Central memory CD8-positive, alpha-beta T cell (primary cell): ENCODE measurements around the gene ATP1B4.

Experiments used
- ATAC-seq: fragments of 150-1000 bp; cut with Tn5 transposase; replicated peaks from 2 replicates; pipeline ENCODE4 v1.10.0; 2022; ENCODE audit warnings: mild to moderate bottlenecking, moderate FRiP score, moderate number of reproducible peaks; ENCODE audit not compliant: poor library complexity, severe bottlenecking; ENCODE audit errors: extremely low read depth
- DNase-seq, 2 donors: peaks; one replicate each; pipeline ENCODE4 v3.0.0; 2021; ENCODE audit warnings: low spot score in 2 of 2
- H3K27ac Mint-ChIP-seq: one replicate; pipeline ENCODE4 v1.8.0; 2022; ENCODE audit warnings: low read depth, mild to moderate bottlenecking, moderate library complexity, mixed read lengths
- H3K27me3 Mint-ChIP-seq: one replicate; pipeline ENCODE4 v1.8.0; 2022; ENCODE audit warnings: mixed read lengths
- H3K36me3 Mint-ChIP-seq: one replicate; pipeline ENCODE4 v1.8.0; 2022; ENCODE audit warnings: mild to moderate bottlenecking, moderate library complexity, mixed read lengths; ENCODE audit not compliant: insufficient read depth
- H3K4me1 Mint-ChIP-seq: one replicate; pipeline ENCODE4 v1.8.0; 2022; ENCODE audit warnings: mixed read lengths
- H3K4me3 Mint-ChIP-seq: one replicate; pipeline ENCODE4 v1.8.0; 2022; ENCODE audit warnings: mild to moderate bottlenecking, moderate library complexity, mixed read lengths
- H3K9me3 Mint-ChIP-seq: one replicate; pipeline ENCODE4 v1.8.0; 2022; ENCODE audit warnings: mixed read lengths

The ATP1B4 gene

DNA sequence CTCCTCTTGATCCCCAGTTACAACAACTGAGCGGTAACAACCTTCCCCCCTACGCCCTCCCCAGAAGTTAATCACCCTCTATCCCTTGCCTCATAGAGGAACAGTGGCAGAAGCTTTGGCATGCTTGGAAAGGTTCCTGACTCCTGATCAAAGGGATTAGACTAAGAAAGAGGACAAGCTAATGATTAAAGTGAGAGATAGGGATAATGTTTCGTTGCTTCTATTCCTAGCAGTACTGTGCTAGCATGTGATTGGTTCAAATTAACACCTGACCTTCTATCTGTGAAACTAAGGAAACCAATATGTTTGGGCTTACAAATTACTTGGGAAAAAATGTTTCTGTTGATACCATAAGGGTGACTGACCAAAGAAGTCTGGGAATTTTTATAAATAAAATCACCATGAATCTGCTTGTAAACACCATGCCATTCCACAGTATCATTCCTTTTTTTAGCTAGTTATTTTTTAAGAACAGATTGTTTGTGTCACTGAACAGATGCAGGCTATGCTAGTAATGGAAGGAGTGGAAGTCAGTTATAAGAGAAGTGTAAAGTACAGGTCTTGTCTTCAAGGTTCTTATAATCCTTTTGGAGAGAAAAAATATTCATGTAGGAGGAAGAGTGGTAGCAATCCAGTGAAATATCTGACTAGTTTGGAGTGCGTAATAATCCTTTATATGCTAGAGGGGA is 11.3 kb upstream of the ATP1B4 start:
- H3K9me3 Mint-ChIP-seq: no peaks in the 10 kb centered on the region
- H3K27me3 Mint-ChIP-seq: no peaks in the 10 kb centered on the region
- no peaks in the 10 kb centered on the region for H3K4me1 Mint-ChIP-seq
- H3K4me3 Mint-ChIP-seq: no peak overlapping the region
- no peaks in the 10 kb centered on the region for H3K36me3 Mint-ChIP-seq
- DNase-seq: no peak
- no peak for ATAC-seq
- no peak overlapping the region for H3K27ac Mint-ChIP-seq

- H3K4me1 Mint-ChIP-seq: no peaks in the 10 kb centered on the region
- no peak overlapping the region for H3K27ac Mint-ChIP-seq
- DNase-seq: no peak
- no peaks in the 10 kb centered on the region for H3K9me3 Mint-ChIP-seq
- ATAC-seq: no peak
- H3K27me3 Mint-ChIP-seq: peaks cover 9% of the 10 kb centered on the region
- no peaks in the 10 kb centered on the region for H3K36me3 Mint-ChIP-seq
- no peak overlapping the region for H3K4me3 Mint-ChIP-seq
Observed at GRCh38 chrX:120356084-120356483, 5.8 kb upstream of the ATP1B4 start.

DNA sequence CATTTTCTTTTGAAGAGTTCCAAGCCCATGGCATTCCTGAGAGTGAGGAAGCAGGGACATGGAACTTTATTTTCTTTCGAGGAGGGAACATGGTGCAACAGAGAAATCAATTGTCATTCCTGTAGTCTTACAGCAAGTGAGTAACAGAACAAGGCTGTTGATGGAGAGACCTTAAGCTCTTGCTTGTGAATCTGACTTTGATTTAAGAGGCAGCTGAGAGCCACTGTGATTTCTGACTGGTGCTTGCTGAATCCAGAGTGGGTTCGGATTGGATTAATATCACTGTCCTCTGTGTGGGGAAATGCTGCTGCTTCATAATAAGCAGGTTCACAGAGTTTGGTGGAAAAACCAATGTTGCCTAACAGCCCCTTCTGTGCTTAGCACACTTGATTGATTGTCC is 4.7 kb upstream of the ATP1B4 start:
- Mint-ChIP-seq H3K27me3 (peaks cover 9% of the 10 kb centered on the region), H3K4me1 (no peaks in the 10 kb centered on the region), H3K4me3 (no peak overlapping the region), H3K36me3 (no peaks in the 10 kb centered on the region), H3K9me3 (no peaks in the 10 kb centered on the region), H3K27ac (no peak overlapping the region)
- ATAC-seq: no peak
- no peak for DNase-seq

GRCh38 chrX:120358737-120359456 is 3.0 kb upstream of the ATP1B4 start:
- Mint-ChIP-seq H3K4me1 (no peaks in the 10 kb centered on the region), H3K36me3 (no peaks in the 10 kb centered on the region), H3K27me3 (peaks cover 9% of the 10 kb centered on the region), H3K27ac (no peak overlapping the region), H3K4me3 (no peak overlapping the region), H3K9me3 (no peaks in the 10 kb centered on the region)
- DNase-seq: no peak
- ATAC-seq: no peak

DNA sequence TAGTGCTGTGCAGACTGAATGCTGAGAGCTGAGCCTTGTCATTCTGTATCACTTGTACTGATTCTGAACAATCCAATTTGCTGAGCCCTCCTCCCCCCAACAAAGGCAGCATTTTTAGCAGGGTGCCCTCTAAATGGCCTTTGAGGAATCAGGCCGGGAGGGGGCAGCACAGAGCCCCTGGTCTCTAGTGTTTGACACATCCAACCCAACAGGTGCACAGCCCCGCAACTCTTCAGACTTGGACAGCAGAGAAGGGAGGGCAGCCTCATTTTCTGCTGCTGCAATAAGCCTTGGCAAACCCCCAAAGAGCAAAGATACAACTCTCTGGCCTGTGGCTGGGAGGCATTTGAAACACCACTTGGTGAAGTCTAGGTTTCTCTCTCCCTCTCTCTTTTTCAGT is 3.4 kb downstream of the ATP1B4 start:
- Mint-ChIP-seq H3K4me1 (no peaks in the 10 kb centered on the region), H3K4me3 (no peak overlapping the region), H3K27me3 (peaks cover 3% of the 10 kb centered on the region), H3K27ac (no peak overlapping the region), H3K36me3 (peaks cover under 1% of the 10 kb centered on the region), H3K9me3 (no peaks in the 10 kb centered on the region)
- ATAC-seq (no peak), DNase-seq (peak; percentile 10 to 15)

GRCh38 chrX:120365968-120366367 is 4.1 kb downstream of the ATP1B4 start:
- DNase-seq: no peak

GRCh38 chrX:120366794-120367193 is 4.9 kb downstream of the ATP1B4 start:
- no peak for ATAC-seq
- Mint-ChIP-seq H3K4me3 (no peak overlapping the region), H3K4me1 (no peaks in the 10 kb centered on the region), H3K36me3 (peaks cover 2% of the 10 kb centered on the region), H3K27me3 (no peaks in the 10 kb centered on the region), H3K9me3 (no peaks in the 10 kb centered on the region), H3K27ac (no peak overlapping the region)
- DNase-seq: no peak

More at GRCh38 chrX:120365968-120366367, 4.1 kb downstream of the ATP1B4 start:
- Mint-ChIP-seq H3K4me3 (no peak overlapping the region), H3K27ac (no peak overlapping the region), H3K27me3 (no peaks in the 10 kb centered on the region), H3K36me3 (peaks cover 2% of the 10 kb centered on the region), H3K9me3 (no peaks in the 10 kb centered on the region), H3K4me1 (no peaks in the 10 kb centered on the region)
- no peak for ATAC-seq

GRCh38 chrX:120367402-120368109 is 5.7 kb downstream of the ATP1B4 start:
- DNase-seq: no peak
- Mint-ChIP-seq H3K9me3 (no peaks in the 10 kb centered on the region), H3K4me1 (no peaks in the 10 kb centered on the region), H3K36me3 (peaks cover 2% of the 10 kb centered on the region), H3K4me3 (no peak overlapping the region), H3K27me3 (no peaks in the 10 kb centered on the region), H3K27ac (no peak overlapping the region)
- ATAC-seq: no peak

- peaks cover 2% of the 10 kb centered on the region for H3K36me3 Mint-ChIP-seq
- H3K4me3 Mint-ChIP-seq: no peak overlapping the region
- H3K27ac Mint-ChIP-seq: no peak overlapping the region
- H3K27me3 Mint-ChIP-seq: no peaks in the 10 kb centered on the region
- ATAC-seq (no peak), DNase-seq (no peak)
- H3K4me1 Mint-ChIP-seq: no peaks in the 10 kb centered on the region
- no peaks in the 10 kb centered on the region for H3K9me3 Mint-ChIP-seq
Observed at GRCh38 chrX:120372667-120373370, 10.9 kb downstream of the ATP1B4 start.

DNA sequence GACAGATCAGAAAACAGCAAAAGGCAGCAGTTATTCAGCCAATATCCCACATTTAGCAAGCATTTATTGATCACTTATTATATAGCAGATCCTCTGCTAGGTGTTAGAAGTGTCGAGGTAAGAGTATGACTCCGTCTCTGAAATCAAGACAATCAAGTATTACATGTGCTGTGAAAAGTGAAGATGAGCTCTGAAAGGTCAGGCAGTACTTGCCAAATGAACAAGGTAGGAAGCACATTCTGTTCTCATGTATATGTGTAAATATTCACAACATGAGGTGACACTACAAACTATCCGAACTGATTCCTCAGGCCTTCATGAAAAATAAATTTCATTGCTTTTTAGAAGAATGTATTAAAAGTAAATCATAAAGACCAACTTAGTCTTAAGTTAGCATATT is 15.3 kb downstream of the ATP1B4 start:
- Mint-ChIP-seq H3K9me3 (no peaks in the 10 kb centered on the region), H3K27ac (no peak overlapping the region), H3K4me1 (peaks cover 4% of the 10 kb centered on the region), H3K27me3 (peaks cover 18% of the 10 kb centered on the region), H3K4me3 (no peak overlapping the region), H3K36me3 (peaks cover 2% of the 10 kb centered on the region)
- no peak for ATAC-seq
- no peak for DNase-seq

DNA sequence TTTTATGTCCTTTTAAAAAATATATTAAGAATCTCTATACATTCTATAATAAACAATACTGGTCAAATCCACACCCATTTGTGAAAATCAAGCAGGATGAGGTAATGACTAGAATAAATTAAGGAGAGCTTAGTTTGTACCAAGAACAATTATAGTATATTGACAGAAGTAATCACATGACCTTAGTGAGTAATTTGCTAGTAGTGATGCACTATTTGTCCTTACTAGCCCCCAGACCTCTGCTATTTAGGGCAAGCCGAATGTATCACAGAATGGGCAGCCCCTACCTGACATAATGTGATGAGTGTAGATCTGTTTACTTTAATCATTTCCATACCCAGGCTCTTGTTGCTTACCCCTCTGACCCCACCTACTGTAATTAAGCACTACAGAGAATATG is 15.8 kb downstream of the ATP1B4 start:
- Mint-ChIP-seq H3K4me1 (peaks cover 4% of the 10 kb centered on the region), H3K9me3 (no peaks in the 10 kb centered on the region), H3K36me3 (peaks cover 2% of the 10 kb centered on the region), H3K27ac (no peak overlapping the region), H3K27me3 (peaks cover 18% of the 10 kb centered on the region), H3K4me3 (no peak overlapping the region)
- DNase-seq (no peak), ATAC-seq (no peak)

- Mint-ChIP-seq H3K27ac (no peak overlapping the region), H3K4me3 (no peak overlapping the region), H3K4me1 (peaks cover 4% of the 10 kb centered on the region), H3K36me3 (peaks cover 2% of the 10 kb centered on the region), H3K9me3 (no peaks in the 10 kb centered on the region), H3K27me3 (peaks cover 18% of the 10 kb centered on the region)
- DNase-seq (no peak), ATAC-seq (no peak)
Observed at GRCh38 chrX:120378570-120378969, 16.7 kb downstream of the ATP1B4 start.
